ENCODE results near the gene EXOG.
"Not testable (repeated sequence)": the region's sequence is repeated elsewhere in the genome, so short reads cannot be mapped to it uniquely, and the experiment has no call there.

Gene EXOG

GRCh38 chr3:38565339-38566214 lies 69.4 kb downstream of the EXOG start:
- DNase-seq = no peak

DNA sequence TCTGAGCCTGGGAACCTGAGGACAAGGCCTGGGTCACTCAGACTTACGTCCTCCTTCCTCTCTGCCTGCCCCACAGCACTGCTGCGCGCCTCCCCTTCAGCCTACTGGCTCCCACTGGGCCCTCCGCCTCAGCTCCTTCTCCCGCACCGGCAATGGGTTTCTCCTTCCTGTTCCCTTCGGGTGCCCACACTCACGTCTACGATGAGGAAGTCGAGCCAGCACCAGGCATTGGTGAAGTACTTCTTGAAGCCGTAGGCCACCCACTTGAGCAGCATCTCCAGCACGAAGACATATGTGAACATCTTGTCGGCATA lies 70.0 kb downstream of the EXOG start:
- no peak for DNase-seq

- DNase-seq = not testable (repeated sequence)
Observed at GRCh38 chr3:38566794-38567193, 70.7 kb downstream of the EXOG start.

DNA sequence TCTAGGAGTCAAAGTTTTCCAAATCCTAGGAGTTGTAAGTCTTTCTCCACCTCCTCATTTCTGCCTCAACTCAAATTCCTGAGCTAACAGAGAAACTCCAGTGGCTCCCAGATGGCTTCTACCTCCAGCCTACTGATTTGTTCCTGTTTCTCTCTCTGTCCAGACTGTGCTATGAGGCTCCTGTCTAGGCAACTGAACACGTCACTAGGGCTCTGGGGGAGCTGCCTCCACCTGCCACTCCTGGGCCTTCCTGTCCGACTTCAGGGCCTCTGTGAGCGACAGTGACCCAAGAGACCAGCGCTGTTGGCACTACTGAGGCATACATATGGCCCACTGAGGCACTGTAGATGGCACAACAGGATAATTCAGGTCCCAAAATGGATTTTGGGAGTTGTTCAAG lies 71.4 kb downstream of the EXOG start:
- no peak for DNase-seq

DNA sequence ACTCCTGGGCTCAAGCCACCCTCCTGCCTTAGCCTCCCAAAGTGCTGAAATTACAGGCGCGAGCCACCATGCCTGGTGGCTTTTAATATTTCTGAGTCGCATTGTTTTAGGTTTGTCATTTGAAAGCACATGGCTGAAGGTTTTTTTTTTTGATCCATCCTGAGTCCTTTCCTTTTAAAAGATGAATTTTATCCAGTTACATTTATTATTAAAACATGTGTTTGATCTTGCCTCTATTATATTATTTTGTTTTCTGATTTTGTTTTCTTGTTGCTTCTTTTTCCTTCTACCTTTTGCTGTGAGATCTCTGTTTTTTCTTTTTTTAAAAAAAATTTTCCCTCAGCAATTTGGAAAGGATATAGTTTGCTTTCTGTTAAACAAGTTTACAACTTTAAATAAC lies 77.0 kb downstream of the EXOG start:
- DNase-seq = no peak

DNA sequence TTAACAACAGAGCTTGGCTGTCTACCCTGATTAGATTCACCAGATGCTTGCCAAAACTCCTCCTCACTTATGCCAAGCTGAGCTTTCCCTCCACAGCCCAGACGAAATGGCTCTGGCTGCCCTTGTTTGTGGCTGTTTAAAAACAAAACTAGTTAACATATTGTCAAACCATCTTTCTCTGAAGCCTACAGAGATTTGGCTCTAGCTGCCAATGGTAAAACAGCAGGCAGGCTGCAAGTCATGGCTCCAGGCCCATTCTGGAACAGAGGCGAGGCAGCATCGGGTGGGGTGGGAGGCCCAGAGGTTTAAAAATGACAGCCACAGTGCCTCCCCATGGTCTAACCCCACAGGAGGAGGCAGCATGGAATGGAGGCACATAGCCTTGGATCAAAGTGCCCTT lies 77.4 kb downstream of the EXOG start:
- DNase-seq = no peak

- no peak for DNase-seq
Observed at GRCh38 chr3:38574411-38575278, 78.5 kb downstream of the EXOG start.

- no peak for DNase-seq
Observed at GRCh38 chr3:38575279-38575843, 79.2 kb downstream of the EXOG start.

Data from cerebellar nuclear complex (tissue), 1 donor.